ENCODE results near the gene CAPS.

The CAPS gene

DNA sequence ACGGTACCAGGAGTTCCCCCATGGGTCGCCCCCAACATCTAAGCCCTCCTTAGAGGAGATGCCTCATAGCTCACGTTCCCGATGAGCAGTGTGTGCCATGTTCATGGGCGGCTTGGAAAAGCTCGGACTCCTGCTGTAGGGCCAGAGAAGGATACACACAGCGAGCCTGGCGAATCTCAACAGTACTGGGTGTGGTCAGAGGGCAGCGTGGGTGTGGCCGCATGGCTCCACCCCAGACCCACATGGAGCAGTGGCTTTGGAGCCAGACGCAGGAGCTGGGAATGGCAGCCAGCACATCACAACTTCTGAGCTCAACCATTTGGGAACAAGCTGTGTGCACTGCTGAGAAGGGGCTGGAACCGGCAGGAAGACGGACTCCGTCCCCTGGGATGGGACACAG lies 15.6 kb downstream of the CAPS start:
- no peak for DNase-seq (ENCODE audit: low read depth)
- H3K4me3 ChIP-seq (ENCODE audit: control insufficient read depth, low read depth, low read length): no peak overlapping the region
- TF ChIP-seq, protein P1, sequence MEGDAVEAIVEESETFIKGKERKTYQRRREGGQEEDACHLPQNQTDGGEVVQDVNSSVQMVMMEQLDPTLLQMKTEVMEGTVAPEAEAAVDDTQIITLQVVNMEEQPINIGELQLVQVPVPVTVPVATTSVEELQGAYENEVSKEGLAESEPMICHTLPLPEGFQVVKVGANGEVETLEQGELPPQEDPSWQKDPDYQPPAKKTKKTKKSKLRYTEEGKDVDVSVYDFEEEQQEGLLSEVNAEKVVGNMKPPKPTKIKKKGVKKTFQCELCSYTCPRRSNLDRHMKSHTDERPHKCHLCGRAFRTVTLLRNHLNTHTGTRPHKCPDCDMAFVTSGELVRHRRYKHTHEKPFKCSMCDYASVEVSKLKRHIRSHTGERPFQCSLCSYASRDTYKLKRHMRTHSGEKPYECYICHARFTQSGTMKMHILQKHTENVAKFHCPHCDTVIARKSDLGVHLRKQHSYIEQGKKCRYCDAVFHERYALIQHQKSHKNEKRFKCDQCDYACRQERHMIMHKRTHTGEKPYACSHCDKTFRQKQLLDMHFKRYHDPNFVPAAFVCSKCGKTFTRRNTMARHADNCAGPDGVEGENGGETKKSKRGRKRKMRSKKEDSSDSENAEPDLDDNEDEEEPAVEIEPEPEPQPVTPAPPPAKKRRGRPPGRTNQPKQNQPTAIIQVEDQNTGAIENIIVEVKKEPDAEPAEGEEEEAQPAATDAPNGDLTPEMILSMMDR (IDR thresholded peaks at IDR 0.05; ENCODE audit: control insufficient read depth, insufficient read depth, low read depth, low read length, missing control alignments): no peak

GRCh38 chr19:5931251-5931650 lies 17.2 kb downstream of the CAPS start:
- TF ChIP-seq, protein P1 (IDR thresholded peaks at IDR 0.05; ENCODE audit: control insufficient read depth, insufficient read depth, low read depth, low read length, missing control alignments): no peak
- no peak overlapping the region for H3K4me3 ChIP-seq (ENCODE audit: control insufficient read depth, low read depth, low read length)
- DNase-seq (ENCODE audit: low read depth): no peak

DNA sequence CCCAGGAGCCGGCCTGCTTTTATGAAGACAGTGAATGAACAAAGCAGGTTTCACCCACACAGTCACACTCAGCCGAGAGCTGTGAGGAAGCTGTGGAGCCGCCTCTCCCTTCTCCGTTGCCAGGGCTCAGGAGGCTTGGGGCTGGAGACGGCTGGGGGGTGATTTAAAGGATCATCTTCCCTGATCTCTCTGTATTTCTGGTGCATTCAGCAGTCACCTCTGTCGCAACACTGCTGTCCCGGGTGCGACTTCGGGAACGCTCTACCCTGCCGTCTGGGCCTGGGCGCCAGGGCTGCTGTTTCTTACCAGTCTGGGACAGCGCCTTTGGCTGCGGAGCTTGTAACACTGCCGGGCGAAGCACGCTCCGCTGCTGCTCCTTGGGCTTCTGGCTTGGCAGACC lies 18.1 kb downstream of the CAPS start:
- no peak overlapping the region for H3K4me3 ChIP-seq (ENCODE audit: control insufficient read depth, low read depth, low read length)
- TF ChIP-seq, protein P1 (IDR thresholded peaks at IDR 0.05; ENCODE audit: control insufficient read depth, insufficient read depth, low read depth, low read length, missing control alignments): no peak
- DNase-seq (ENCODE audit: low read depth): no peak

DNA sequence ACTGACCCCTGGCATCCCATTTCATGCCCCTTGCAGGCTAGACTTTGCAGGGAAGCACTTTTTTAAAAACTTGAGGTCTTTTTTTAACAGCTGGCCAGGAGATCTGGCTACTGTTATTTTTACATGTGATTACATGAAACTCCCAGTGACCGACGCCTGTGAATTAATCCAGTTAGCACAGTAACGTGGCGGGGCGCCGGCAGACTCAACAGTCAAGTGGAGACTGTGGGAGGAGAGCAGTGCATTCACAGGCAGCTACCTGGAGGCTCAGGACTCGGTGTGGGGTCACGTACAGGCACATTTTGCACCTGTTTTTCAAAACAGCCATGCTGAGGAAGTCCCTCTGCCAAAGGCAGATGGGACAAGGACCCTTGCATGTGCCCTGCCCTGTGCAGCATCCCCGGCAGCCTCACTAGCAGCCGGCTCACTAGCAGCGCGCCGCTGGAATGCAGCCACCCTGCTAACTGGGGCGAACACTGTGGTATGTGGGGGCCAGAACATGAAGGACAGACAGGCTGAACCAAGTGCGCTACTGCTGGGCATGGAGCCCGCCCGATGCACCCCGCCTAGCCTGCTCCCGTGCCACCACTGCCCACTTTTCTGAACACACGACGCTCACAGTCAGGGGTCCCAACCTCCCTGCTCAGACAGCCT lies 18.7 kb downstream of the CAPS start:
- TF ChIP-seq, protein P1 (IDR thresholded peaks at IDR 0.05; ENCODE audit: control insufficient read depth, insufficient read depth, low read depth, low read length, missing control alignments): no peak

DNA sequence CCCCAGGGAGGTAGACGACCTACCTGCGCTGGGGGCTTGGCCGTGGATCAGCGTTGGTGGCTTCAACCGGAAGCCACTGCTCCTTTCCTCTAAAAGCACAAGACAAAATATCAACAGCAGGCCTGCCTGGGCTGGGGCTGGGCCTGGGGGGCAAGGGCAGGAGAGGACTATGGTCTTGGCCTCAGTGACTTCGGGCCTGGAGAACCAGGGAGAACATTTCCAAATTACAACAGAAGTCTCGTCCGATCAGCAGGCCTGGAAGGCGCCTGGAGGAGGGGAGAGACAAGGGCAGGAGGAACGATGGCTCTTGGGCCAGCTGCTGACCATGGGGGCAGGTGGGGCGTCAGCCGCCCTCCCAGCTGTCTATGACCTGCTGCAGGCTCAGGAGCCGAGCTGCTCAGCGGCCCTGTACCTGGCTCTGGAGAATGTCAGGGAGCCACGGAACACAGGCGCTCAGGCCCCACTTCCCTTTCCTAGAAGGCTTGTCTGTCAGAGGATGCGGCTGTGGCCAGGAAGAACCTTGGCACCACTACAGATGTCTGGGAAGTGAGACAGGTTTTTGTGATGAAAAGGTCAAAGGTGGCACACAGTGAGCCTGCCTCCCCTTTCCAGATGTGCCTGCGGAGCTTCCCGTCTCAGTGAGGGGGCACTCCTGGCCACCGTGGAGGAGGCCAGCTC lies 19.5 kb downstream of the CAPS start:
- no peak for DNase-seq (ENCODE audit: low read depth)
- TF ChIP-seq, protein P1 (IDR thresholded peaks at IDR 0.05; ENCODE audit: control insufficient read depth, insufficient read depth, low read depth, low read length, missing control alignments): no peak
- H3K4me3 ChIP-seq (ENCODE audit: control insufficient read depth, low read depth, low read length): no peak overlapping the region

More for the DNA sequence above, 18.7 kb downstream of the CAPS start:
- DNase-seq (ENCODE audit: low read depth): no peak
- H3K4me3 ChIP-seq (ENCODE audit: control insufficient read depth, low read depth, low read length): no peak overlapping the region

GRCh38 chr19:5934069-5934401 lies 20.0 kb downstream of the CAPS start:
- TF ChIP-seq, protein P1 (IDR thresholded peaks at IDR 0.05; ENCODE audit: control insufficient read depth, insufficient read depth, low read depth, low read length, missing control alignments): no peak
- DNase-seq (ENCODE audit: low read depth): no peak

More at GRCh38 chr19:5934069-5934401, 20.0 kb downstream of the CAPS start:
- H3K4me3 ChIP-seq (ENCODE audit: control insufficient read depth, low read depth, low read length): no peak overlapping the region

All from AG09309 (cell line).